HL-60 (cell line): ENCODE results near the gene TSPAN13.

Source experiments
- POLR2AphosphoS5 ChIP-seq: IDR thresholded peaks from 2 replicates; pipeline ENCODE4 v1.6.1; 2012; ENCODE audit warnings: low read depth
- TF ChIP-seq, protein P1 (sequence below): IDR thresholded peaks from 2 replicates; pipeline ENCODE4 v1.6.1; 2012; ENCODE audit warnings: low read depth; ENCODE audit not compliant: insufficient replicate concordance
- TF ChIP-seq, protein P2 (sequence below): IDR thresholded peaks from one replicate; pipeline ENCODE4 v1.5.1; 2011; ENCODE audit warnings: low read length, control low read depth, inconsistent platforms; ENCODE audit not compliant: insufficient read depth

DNA sequence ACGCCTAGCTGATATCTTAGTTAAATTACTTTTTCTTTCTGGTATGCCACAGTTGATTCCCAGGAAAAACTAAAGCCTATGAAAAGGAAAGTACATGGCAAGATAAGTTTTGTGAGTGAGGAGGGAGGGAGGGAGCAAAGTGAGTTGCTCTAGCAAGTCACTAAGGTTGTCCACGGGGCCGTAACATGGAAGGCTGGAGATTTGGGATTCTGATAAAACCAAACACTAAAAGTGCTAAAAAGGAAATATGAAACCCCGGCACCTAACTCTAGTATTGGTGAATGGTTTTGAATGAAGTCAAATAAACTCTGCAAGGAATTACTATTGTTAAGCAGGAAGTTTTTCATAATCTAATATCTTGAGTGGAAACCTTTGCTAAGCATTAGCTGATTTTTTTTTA lies 49.6 kb downstream of the TSPAN13 start:
- TF ChIP-seq, protein P1, sequence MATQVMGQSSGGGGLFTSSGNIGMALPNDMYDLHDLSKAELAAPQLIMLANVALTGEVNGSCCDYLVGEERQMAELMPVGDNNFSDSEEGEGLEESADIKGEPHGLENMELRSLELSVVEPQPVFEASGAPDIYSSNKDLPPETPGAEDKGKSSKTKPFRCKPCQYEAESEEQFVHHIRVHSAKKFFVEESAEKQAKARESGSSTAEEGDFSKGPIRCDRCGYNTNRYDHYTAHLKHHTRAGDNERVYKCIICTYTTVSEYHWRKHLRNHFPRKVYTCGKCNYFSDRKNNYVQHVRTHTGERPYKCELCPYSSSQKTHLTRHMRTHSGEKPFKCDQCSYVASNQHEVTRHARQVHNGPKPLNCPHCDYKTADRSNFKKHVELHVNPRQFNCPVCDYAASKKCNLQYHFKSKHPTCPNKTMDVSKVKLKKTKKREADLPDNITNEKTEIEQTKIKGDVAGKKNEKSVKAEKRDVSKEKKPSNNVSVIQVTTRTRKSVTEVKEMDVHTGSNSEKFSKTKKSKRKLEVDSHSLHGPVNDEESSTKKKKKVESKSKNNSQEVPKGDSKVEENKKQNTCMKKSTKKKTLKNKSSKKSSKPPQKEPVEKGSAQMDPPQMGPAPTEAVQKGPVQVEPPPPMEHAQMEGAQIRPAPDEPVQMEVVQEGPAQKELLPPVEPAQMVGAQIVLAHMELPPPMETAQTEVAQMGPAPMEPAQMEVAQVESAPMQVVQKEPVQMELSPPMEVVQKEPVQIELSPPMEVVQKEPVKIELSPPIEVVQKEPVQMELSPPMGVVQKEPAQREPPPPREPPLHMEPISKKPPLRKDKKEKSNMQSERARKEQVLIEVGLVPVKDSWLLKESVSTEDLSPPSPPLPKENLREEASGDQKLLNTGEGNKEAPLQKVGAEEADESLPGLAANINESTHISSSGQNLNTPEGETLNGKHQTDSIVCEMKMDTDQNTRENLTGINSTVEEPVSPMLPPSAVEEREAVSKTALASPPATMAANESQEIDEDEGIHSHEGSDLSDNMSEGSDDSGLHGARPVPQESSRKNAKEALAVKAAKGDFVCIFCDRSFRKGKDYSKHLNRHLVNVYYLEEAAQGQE: no peak
- TF ChIP-seq, protein P2, sequence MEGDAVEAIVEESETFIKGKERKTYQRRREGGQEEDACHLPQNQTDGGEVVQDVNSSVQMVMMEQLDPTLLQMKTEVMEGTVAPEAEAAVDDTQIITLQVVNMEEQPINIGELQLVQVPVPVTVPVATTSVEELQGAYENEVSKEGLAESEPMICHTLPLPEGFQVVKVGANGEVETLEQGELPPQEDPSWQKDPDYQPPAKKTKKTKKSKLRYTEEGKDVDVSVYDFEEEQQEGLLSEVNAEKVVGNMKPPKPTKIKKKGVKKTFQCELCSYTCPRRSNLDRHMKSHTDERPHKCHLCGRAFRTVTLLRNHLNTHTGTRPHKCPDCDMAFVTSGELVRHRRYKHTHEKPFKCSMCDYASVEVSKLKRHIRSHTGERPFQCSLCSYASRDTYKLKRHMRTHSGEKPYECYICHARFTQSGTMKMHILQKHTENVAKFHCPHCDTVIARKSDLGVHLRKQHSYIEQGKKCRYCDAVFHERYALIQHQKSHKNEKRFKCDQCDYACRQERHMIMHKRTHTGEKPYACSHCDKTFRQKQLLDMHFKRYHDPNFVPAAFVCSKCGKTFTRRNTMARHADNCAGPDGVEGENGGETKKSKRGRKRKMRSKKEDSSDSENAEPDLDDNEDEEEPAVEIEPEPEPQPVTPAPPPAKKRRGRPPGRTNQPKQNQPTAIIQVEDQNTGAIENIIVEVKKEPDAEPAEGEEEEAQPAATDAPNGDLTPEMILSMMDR: no peak
- no peak for TF ChIP-seq POLR2AphosphoS5
